Stimulated activated CD8-positive, alpha-beta memory T cell treated with anti-CD3 and anti-CD28 coated beads, Interleukin-12 subunit alpha, Interleukin-12 subunit beta, amount 100 ng/mL, for 24 hours (primary cell): ENCODE measurements around the gene TADA2B.
"Not testable (repeated sequence)": the region's sequence is repeated elsewhere in the genome, so short reads cannot be mapped to it uniquely, and the experiment has no call there.

ENCODE experiments used
- DNase-seq: peaks from one replicate; pipeline ENCODE4 v3.0.0-alpha.2; 2020; ENCODE audit errors: extremely low read depth

The TADA2B gene

DNA sequence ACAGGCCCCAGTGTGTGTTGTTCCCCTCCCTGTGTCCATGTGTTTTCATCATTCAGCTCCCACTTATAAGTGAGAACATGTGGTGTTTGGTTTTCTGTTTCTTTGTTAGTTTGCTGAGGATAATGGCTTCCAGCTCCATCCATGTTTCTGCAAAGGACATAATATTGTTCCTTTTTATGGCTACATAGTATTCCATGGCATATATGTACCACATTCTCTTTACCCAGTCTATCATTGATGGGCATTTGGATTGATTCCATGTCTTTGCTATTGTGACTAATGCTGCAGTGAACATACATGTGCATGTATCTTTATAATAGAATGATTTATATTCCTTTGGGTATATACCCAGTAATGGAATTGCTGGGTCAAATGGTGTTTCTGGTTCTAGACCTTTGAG, 36.3 kb downstream of the TADA2B start:
- not testable (repeated sequence) for DNase-seq

DNA sequence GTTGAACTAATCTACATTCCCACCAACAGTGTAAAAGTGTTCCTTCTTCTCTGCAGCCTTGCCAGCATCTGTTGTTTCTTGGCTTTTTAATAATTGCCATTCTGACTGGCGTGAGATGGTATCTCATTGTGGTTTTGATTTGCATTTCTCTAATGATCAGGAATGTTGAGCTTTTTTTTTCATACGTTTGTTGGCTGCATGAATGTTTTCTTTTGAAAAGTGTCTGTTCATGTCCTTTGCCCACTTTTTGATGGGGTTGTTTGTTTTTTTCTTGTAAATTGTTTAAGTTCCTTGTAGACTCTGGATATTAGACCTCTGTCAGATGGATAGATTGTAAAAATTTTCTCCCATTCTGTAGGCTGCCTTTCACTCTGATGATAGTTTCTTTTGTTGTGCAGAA, 36.7 kb downstream of the TADA2B start:
- not testable (repeated sequence) for DNase-seq

DNA sequence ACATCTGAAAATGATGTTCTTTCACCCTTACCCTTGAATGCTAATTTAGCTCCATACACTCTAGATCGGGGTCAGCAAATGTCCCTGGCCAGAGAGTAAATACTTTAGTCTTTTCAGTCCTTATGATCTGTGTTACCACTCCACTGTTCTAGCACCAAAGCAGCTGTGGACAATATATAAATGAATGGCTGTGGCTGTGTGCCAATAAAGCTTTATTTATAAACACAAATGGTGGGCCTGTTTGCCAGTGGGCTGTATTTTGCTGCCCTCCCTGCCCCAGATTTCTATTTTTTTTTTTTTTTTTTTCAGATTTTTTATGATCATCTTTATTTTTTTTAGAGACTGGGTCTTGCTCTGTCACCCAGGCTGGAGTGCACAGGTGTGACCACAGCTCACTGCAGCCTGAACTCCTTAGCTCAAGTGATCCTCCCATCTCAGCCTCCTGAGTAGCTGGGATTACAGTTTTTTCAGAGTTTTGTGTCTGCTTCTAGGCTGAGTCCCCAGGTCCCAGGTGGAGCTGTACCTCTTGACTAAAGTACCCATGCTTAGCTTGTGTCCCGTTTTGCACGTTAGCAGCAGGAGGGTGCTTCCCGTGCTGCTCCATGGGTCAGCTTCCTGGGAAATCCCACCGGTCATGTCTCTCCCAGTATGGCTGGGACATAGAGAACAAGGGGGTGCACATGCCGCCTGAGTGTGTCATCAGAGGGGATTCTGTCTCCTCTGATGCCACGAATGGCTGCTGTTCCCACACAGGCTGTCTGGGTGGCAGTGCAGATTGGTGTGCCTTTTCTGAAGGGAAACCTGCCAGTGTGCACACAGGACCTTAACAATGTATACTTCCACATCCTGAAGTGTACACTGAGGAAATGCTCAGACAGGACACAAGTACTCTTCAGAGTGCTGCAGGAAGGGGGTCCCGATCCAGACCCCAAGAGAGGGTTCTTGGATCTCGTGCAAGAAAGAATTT, 40.7 kb downstream of the TADA2B start:
- DNase-seq = no peak

DNA sequence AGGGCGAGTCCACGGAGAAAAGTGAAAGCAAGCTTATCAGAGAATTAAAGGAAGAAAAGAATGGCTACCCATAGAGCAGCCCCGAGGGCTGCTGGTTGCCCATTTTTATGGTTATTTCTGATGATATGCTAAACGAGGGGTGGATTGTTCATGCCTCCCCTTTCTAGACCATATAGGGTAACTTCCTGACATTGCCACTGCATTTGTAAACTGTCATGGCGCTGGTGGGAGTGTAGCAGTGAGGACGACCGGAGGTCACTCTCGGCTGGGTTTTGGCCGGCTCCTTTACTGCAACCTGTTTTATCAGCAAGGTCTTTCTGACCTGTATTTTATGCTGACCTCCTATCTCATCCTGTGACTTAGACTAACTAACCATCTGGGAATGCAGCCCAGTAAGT, 41.4 kb downstream of the TADA2B start:
- DNase-seq = not testable (repeated sequence)

DNA sequence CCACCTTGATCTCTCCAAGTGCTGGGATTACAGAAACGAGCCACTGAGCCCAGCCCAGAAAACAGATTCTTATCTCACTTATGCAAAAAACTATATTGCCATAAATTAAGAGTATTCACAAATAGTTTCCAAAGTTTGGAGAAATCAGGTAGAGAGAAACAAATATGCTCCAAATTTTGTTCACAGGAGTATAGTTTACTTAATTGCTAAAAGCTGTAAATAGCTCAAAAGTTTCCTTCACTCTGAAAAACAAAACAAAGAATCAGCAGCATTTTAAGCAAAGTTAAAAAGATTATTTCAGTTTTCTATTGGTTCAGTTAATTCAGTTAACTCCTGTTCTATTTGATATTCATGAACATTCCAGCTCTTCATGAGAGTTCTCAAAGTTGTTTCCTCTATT, 43.2 kb downstream of the TADA2B start:
- no peak for DNase-seq

DNA sequence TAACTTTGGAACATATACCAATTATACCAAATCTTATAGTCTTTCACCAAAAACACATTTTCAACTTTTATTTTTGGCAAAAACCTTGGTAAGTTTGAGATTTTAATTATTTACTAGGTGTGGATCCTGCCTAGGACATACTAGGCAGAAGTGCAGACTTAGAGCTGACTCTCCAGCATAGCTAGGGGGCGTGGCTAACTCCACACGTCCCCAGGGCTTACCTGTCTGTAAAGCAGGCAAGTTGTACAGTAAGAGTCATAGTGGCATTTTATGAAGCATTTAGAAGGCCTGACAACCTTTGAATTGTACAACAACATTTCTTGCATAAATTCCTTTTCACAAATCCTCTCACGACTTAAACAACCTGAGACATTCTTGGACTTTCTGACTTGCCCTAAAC, 43.9 kb downstream of the TADA2B start:
- no peak for DNase-seq

DNA sequence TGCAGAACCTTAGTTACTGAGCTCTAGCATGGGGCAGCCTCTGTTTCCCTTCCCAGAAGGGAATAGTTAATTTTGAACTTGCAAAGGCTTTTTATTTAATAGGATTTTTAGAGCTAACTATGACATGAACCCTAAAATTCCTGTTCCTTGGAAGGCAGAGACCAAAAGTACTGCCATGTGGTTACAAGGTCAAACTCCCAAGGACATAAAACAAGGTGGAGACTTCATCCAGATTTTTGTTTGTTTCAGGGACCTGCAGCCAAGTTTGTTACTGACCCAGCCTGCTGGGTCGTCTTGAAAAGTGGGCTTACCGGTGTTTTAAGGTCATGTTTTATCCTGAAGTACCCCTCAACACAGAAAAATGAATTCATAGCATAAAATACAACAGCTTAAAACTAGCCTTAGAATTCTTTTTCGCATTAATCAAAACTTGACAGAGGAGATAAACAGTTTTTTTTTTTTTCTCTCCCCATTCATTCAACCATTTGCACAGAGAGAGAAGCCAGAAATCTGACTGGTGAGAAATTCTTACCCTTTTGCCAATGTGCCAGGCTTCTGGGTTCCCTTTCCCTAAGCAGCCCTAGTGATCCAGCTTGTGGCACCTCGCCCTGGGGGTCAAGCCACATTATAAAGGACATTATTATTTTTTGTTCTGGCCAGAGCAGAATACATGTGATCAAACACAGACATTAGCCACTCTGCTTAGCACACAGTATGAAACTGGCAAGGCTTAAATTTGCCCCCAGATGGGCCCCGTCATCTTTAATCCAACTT, 46.2 kb downstream of the TADA2B start:
- DNase-seq = no peak

DNA sequence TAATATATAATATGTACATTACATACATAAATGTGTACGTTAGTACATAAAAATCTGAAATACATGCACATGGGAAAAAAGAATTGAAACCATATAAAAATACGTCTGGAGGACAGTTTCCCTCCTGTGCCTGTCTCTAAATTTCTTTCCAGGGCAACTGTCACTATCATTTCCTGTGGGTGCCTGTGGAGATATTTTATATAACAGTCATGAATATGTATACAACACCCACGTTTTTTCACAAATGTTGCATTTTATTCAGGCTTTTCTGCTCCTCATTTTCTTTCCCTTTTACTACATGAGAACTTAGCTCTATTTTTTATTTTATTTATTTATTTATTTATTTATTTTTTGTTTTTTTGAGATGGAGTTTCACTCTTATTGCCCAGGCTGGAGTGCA, 48.9 kb downstream of the TADA2B start:
- DNase-seq = no peak

DNA sequence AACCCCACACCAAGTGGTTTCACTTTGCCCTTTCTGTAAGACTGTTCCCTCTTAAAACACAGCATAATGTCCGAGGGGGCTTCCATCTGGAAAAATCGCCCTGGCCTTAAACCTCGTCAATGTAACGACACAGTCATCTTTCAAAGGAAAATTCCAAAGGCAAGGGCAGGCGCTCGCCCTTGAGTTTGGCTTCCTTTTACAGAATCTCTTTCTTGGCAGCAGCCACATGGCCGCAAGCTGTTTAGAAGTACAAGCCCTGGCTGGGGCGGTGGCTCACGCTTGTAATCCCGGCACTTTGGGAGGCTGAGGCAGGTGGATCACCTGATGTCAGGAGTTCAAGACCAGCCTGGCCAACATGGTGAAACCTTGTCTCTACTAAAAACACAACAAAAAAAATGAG, 51.7 kb downstream of the TADA2B start:
- no peak for DNase-seq

DNA sequence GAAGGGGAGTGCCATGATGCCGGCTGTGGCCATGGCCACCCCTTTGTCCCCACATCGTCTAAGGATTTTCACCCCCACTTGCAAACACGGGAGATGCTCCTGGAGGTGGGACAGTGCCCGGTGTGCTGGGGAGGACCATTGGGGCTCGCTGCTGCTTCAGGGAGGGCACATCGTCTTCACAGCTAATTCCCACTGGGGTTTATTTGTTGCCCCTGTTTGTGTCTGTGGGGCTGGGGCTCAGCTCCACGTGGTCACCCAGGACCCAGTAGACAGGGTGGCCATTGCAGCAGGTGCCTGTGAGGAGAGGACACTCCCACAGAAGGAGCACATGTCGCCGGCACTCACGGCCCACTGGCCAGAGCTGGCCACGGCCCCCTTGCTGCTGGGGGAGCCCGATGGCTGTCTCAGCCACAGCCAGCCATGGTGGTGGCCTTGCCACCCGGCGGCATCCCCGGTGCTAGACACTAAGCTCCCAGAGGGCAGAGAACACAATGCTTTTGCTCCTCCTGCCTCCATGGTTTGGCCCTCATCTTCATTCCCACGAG, 52.5 kb downstream of the TADA2B start:
- DNase-seq = no peak

DNA sequence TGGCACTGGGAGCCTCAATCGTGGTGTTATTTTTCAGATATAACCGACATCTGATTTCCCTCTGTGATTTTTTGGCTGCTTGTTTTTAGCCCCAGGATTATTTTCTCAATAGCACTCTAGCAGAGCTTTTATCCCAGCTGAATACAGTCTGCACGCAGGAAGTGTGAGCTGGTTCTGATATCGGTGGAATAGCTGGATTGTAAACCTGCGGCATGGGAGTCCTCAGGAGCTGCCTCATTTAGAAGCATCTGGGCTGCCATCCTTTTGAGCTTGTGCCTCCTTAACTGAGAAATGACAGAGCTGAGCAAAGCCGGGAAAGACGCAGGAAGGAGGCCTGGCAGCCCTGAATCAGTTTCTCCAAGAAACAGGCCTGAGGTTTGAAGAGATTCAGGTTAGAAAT, 53.1 kb downstream of the TADA2B start:
- DNase-seq = no peak

DNA sequence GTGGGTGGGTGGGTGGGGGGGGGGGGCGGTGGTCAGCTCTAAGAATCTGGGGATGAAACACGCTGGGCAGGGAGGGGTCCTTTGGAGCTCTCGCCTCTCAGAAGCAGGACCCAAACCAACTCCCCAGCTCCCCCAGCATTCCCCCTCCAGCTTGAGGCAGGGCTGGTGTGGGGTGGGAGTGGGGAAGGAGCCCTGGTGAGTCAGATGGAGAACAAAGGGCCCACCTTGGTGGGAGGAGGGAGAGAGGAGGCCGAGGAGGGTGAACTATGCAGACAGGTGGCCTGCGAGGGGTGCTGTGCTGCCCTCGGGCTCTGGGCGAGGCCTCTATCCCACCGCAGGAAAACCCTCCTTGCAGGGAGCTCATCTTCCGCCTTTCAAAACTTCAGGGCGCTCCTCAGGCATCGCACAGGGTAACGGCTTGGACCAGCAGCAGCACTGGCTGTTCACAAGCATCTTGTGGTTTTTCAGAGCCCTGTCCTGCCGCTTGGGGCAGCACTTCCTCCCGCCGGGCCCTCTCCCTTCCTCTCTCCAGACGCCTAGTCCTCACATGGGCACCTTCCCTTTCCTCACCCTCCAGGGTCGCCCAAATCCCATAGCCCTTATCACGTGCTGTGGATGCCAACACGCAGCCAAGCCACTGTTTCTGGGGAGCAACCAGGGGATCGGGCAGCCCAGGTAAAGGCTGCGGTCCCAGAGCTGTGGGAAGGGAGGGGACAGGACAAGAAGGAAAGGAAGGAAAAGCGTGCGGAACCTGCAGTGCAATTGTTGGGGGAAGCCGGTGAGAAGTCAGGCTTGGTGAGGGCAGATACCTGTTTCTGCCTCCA, 58.7 kb downstream of the TADA2B start:
- no peak for DNase-seq

DNA sequence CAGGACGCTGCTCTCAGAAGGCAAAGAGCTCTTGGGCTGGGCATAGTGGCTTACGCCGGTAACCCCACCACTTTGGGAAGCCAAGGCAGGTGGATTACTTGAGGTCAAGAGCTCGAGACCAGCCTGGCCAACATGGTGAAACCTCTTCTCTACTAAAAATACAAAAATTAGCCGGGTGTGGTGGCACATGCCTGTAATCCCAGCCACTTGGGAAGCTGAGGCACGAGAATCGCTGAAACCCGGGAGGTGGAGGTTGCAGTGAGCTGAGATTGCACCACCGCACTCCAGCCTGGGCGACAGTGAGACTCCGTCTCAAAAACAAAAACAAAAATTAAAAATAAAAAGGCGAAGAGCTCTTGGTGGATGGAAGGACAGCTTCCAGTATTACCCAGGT, 59.3 kb downstream of the TADA2B start:
- not testable (repeated sequence) for DNase-seq

DNA sequence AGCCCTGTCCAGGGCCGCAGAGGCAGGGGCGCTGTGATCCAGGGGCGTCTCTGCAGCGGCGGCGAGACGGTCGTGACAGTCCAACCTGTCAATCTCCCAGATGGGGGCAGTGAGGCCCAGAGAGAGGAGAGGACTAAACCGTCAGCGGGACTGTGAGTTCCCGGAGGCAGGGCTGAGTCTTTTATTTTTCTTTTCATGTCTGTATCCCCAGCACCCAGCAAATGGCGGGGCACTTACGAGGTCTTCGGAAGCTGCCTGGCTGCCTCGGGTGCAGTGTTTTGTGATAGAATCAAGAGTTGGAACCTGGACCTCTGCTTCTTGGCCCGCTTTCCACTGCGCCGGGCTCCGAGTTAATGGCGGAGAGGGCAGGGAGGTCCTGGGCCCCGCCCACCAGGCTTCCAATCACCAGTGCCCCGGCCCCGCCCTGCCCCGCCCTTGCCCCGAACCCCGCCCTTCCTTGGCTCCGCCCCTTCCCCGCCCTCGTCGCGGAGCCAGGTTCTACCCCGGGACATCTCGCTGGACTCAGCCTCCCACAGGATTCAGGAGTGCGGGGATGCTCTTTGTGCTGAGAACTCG, 59.9 kb downstream of the TADA2B start:
- DNase-seq = peak; percentile 63

DNA sequence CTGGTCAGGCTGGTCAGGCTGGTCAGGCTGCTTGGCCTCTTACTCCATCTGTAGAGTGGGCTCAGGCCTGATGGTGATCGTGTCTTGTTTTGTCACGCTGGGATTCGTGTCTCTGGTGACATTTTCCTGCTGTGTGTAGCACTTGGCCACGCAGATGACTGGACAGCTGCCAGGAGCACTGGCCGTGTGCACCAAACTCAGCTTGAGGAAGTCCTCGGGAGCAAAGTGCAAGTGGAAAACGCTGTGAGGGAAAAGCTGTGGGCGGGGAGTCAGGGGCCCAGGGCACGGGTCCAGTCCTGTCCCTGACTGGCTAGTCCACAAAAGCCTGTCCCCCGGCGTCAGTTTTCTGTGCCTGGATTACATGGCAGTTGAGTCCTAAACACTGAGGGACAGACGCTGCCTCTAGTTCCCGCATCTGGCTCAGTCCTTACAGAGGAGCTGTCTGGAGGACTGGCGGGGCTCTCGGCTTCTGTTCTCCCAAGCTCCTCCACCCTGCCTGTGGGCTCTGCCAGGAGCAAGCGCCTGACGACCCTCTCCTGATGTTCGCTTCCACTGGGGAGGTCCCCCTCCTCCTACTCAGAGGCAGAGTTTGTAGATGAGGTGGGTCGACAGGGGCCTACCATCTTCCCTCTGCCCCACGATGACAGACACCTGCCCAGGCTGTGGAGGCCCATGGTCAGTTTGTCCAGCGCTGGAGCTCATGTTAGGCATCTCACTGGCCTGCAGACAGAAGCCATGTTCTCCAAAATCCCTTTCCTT, 60.6 kb downstream of the TADA2B start:
- no peak for DNase-seq

DNA sequence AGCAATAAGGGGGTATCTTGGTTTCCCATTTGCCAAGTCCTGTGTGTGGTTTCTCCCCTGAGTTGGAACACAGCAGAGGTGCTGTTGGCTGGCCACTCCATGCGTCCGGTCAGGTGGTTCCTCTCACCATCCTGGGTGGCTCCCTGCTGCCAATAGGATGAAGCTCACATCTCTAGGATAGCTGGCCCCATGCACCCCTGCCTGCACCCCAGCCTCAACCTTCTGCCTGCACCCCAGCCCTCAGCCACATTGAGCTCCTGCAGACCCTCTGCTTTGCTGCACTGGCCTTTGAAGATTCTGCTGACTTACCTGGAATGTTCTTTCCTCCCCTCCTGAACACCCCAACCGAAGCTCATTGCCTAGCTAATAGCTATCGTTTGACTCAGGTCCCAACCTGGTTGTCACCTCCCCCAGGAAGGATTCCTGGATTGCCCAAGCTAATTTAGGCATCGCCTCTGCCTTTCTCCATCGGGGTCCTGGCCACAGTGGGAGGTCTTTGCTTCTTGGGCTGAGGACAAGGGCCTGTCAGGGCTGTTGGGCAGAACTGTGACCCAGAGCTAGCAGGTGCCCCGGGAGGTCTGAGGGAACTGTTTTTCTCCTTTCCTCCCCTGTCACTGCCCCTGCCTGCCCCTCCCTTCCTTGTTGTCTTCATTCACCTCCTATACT, 61.3 kb downstream of the TADA2B start:
- DNase-seq = no peak

DNA sequence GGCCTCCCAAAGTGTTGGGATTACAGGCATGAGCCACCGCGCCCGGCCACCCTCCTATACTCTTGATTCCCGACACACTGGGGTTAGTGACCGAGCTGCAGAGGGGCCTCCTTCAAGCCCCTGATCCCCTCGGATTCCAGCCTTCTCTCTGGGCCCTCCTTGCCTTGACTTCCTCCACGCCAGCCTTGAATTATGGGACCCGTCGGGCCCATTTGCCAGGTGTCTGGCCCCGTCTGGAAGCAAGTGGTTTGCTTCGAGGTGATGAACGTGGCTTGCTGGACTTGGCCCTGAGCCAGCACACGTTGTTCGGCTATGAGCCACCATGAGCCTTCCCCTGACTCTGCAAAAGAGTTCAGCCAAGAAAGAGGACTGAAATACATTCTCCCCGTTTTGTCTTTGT, 62.1 kb downstream of the TADA2B start:
- DNase-seq = no peak

DNA sequence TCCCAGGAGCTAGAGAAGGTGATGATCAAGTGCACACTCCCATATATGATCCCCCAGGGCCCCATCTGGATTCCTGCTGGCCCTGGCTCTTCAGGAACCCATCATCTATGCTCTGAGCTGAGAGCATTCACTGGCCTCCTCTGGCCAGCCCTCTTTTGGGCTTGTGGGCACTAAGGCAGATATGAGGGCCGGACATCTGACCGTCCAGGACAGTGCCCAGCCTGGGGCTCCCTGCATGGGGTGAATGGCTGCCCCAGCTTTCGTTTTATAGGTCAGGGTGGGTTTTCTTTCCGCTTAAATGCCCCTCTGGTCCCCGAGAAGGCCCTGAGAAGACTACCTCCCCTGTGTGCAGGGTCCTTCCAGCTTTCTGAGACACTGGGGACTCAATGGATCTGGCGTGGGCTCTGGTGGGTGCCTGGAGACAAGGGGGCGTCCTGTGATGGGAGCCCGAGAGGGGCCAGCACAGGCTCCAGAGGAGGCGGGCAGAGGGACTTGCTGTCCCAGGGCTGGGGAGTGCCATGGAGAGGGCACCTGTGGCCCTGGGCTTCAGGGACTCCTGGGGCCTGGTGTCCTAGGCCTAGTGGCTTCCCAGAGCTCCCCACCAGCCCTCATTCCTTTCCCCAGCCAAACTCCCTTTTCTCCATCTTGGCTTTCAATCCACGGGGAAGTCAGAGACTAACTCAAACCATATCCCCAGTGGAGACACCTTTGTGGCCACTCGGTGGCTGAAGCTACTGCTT, 64.2 kb downstream of the TADA2B start:
- no peak for DNase-seq
